Measurements from ENCODE around the gene PRDX2.

DNA sequence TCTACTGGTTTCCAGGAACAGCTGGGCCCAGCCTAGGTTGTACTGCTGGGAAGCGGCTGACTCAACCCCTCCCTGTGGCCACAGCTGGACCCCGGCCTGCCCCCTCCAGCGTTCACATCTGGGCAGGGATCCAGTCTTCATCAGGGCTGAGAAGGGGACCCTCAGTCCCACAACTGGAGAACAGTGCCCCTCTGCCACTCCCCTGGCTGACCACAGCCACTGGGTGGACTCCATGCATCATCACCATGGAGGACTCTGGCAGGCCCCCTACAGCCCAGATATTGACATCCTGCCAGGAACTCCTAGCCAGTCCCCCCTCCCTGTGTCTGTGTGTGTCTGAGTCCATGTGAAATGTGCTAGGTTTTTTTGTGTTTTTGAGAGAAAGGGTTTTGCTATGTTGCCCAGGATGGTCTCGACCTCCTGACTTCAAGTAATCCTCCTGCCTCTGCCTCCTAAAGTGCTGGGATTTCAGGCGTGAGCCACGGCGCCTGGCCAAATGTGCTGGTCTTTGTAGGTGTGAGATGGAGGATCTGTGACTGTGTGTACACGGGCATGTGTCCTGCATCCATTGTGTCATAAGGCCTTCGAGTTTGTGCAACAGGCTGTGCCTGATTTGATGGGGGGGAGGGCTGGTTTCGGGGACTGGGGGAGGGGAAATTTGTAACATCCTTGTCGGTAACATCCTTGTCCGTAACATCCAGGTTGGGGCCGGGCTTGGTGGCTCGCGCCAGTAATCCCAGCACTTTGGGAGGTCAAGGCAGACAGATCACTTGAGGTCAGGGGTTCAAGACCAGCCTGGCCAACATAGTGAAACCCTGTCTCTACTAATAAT is 22.2 kb downstream of the PRDX2 start:
- TF ChIP-seq, protein P1, sequence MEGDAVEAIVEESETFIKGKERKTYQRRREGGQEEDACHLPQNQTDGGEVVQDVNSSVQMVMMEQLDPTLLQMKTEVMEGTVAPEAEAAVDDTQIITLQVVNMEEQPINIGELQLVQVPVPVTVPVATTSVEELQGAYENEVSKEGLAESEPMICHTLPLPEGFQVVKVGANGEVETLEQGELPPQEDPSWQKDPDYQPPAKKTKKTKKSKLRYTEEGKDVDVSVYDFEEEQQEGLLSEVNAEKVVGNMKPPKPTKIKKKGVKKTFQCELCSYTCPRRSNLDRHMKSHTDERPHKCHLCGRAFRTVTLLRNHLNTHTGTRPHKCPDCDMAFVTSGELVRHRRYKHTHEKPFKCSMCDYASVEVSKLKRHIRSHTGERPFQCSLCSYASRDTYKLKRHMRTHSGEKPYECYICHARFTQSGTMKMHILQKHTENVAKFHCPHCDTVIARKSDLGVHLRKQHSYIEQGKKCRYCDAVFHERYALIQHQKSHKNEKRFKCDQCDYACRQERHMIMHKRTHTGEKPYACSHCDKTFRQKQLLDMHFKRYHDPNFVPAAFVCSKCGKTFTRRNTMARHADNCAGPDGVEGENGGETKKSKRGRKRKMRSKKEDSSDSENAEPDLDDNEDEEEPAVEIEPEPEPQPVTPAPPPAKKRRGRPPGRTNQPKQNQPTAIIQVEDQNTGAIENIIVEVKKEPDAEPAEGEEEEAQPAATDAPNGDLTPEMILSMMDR (IDR thresholded peaks at IDR 0.05), result no peak
- no peak for TF ChIP-seq POLR2A (IDR thresholded peaks at IDR 0.05)
- TF ChIP-seq EP300 (IDR thresholded peaks at IDR 0.05), result no peak

All from tibial nerve (tissue), 4 donors.